BJ (cell line): ENCODE measurements around the gene TMEM86A. TPM values are rescaled to one million over a fixed set of nuclear protein-coding genes. Genes with fewer than 3 reads are reported as not detected.
"Not testable (repeated sequence)": the region's sequence is repeated elsewhere in the genome, so short reads cannot be mapped to it uniquely, and the experiment has no call there.

Experiments used
- CTCF ChIA-PET: fragments of 350-600 bp; formaldehyde crosslinking; extraction: SDS; loops from one replicate; lab custom pipeline; 2021; ENCODE audit warnings: antibody characterized with exemption, inconsistent platforms; lab: Yijun Ruan, JAX
- POLR2A ChIA-PET: fragments of 300-600 bp; sonication (Branson Sonifier 250); formaldehyde crosslinking; extraction: SDS; loops from one replicate; lab custom pipeline; 2021; ENCODE audit warnings: antibody characterized with exemption; lab: Charles Lee
- DNase-seq: peaks from one replicate; pipeline ENCODE4 v3.0.0-alpha.2; 2011; ENCODE audit warnings: low read depth
- H3K27me3 ChIP-seq: 2 replicates; pipeline ENCODE4 v1.6.0; 2011; ENCODE audit warnings: low read length; ENCODE audit not compliant: control insufficient read depth, insufficient read depth
- H3K36me3 ChIP-seq: 2 replicates; pipeline ENCODE4 v1.5.1; 2011; ENCODE audit warnings: low read length; ENCODE audit not compliant: control insufficient read depth, insufficient read depth
- H3K4me3 ChIP-seq: 2 replicates; pipeline ENCODE4 v1.5.1; 2011; ENCODE audit warnings: low read depth, mild to moderate bottlenecking, control low read depth, low read length
- CTCF ChIP-seq: IDR thresholded peaks from 2 replicates; pipeline ENCODE4 v1.5.1; 2011; ENCODE audit warnings: low read depth, mild to moderate bottlenecking, control low read depth, inconsistent platforms, low read length, moderate library complexity; ENCODE audit not compliant: insufficient read depth
- polyA plus RNA-seq: library from polyadenylated mRNA; depleted of rRNA; stranded (reverse); fragments of >200 nt; gene quantifications from 2 replicates; pipeline ENCODE4 v1.2.3, GENCODE V29; 2011

The TMEM86A gene
- polyA plus RNA-seq, 1 experiment, result 0.71 TPM

DNA sequence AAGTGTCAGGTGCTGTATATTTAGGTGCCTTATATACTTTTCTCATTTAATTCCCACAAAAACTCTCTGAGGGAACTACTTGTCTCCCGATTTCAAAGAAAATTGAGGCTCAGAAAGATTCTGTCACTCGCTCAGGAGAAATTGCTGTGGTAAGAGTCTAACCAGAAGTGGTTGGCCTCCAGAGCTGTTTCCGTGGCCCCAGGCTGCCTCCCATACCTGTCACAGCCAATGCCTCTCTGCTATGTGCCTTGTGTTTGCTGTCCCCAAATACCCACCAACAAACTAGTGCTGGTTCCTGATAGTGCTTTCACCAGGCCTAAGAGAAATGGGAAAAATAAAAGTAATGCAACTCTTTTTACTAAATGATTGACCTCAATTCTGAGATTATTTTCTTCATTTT, 21.0 kb upstream of the TMEM86A start:
- H3K36me3 ChIP-seq, result no peaks in the 10 kb centered on the region
- ChIA-PET CTCF (no interaction called here), POLR2A (no interaction called here)
- TF ChIP-seq CTCF, result no peak
- no peak for DNase-seq
- H3K4me3 ChIP-seq, result no peak overlapping the region
- no peaks in the 10 kb centered on the region for H3K27me3 ChIP-seq

DNA sequence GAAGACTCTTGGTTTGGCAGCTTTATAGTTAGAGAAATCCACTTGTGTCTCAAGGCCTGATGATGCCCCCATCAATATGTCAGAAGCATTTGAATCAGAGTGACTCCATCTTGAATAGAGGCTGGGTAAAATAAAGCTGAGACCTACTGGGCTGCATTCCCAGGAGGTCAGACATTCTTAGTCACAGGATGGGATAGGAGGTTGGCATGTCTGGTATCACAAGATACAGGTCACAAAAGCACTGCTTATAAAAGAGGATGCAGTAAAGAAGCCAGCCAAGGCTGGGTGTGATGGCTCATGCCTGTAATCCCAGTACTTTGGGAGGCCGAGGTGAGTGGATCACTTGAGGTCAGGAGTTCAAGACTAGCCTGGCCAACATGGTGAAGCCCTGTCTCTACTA, 16.6 kb upstream of the TMEM86A start:
- H3K27me3 ChIP-seq, H3K4me3 ChIP-seq, POLR2A ChIA-PET, CTCF ChIA-PET, DNase-seq, H3K36me3 ChIP-seq: not testable (repeated sequence)

- DNase-seq, result no peak
- no peak overlapping the region for H3K4me3 ChIP-seq
- CTCF ChIA-PET, result no interaction called here
- POLR2A ChIA-PET, result no interaction called here
- no peaks in the 10 kb centered on the region for H3K36me3 ChIP-seq
- H3K27me3 ChIP-seq, result no peaks in the 10 kb centered on the region
- TF ChIP-seq CTCF, result no peak
Observed at GRCh38 chr11:18682466-18682865, 16.1 kb upstream of the TMEM86A start.

DNA sequence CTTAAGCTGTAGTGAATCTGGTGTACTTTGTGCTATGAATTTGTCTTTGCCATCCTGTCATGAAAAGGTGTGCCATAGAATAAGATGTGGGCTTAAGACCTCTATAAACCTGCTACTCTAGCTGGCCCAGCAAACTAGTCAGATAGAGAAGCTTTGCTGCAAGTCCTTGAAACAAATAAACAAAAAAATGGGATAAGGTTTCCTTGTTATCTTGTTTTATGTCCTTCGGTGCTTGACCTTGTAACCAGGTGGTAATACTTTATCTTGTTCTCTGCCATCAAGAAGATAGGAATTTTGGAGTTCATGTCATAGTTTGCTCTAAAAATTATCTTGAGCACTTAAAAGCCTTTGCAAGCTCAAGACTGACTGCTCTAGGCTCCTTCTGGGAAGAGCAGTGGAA, 14.3 kb upstream of the TMEM86A start:
- no peaks in the 10 kb centered on the region for H3K36me3 ChIP-seq
- ChIA-PET CTCF (no interaction called here), POLR2A (no interaction called here)
- DNase-seq, result no peak
- H3K4me3 ChIP-seq, result no peak overlapping the region
- TF ChIP-seq CTCF, result no peak
- no peaks in the 10 kb centered on the region for H3K27me3 ChIP-seq

DNA sequence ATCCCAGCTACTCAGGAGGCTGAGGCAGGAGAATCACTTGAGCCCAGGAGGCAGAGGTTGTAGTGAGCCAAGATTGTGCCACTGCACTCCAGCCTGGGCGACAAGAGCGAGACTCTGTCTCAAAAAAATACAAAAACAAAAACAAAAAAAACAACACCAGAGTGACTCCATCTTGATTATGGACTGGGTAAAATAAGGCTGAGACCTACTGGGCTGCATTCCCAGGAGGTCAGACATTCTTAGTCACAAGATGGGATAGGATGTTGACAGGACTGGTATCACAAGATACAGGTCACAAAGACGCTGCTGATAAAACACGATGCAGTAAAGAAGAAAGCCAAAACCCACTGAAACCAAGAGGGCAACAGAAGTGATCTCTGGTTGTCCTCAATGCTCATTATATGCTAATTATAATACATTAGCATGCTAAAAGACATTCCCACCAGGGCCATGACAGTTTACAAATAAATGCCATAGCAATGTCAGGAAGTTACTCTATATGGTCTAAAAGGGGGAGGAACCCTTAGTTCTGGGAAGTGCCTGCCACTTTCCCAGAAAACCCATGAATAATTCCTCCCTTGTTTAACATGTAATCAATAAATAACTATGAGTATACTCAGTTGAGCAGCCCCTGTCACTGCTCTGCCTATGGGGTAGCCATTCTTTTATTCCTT, 7.0 kb upstream of the TMEM86A start:
- CTCF ChIA-PET, POLR2A ChIA-PET, H3K36me3 ChIP-seq, H3K4me3 ChIP-seq, DNase-seq, H3K27me3 ChIP-seq: not testable (repeated sequence)

GRCh38 chr11:18692941-18693760, 5.4 kb upstream of the TMEM86A start:
- POLR2A ChIA-PET, result no interaction called here
- TF ChIP-seq CTCF, result no peak
- Histone ChIP-seq H3K4me3 (no peak overlapping the region), H3K36me3 (no peaks in the 10 kb centered on the region), H3K27me3 (no peaks in the 10 kb centered on the region)
- CTCF ChIA-PET, result no interaction called here
- DNase-seq, result no peak
